Frontal cortex (tissue), 4 donors: Measurements from ENCODE around the gene CRYBB3. TPM values are rescaled to one million over a fixed set of nuclear protein-coding genes. Genes with fewer than 3 reads are reported as not detected.

Experiments
- DNase-seq, 2 donors: peaks; one replicate each; pipeline ENCODE4 v3.0.0; 2012; ENCODE audit warnings: low spot score in 2 of 2
- FAIRE-seq: peaks from 2 replicates; lab custom pipeline; 2012; peaks lifted over from hg19 to GRCh38; lab: Jason Lieb, UNC
- total RNA-seq: library from RNA; depleted of rRNA; stranded (reverse); fragments of >200 nt; gene quantifications from one replicate; pipeline ENCODE4 v1.2.3, GENCODE V29; 2014
- donor health status: control.
- donor health status: control.
- donor health status: control.

CRYBB3 gene
- not detected for total RNA-seq

GRCh38 chr22:25199731-25200520 lies at the start of gene CRYBB3:
Gene CRYBB3, plus strand, starts transcription at chr22:25199858. Its CDS starts 1,539 bp downstream, at chr22:25201397.
- DNase-seq: no peak
- no peak for FAIRE-seq

- FAIRE-seq: no peak
- DNase-seq: no peak
Measured at GRCh38 chr22:25153961-25154666, 45.5 kb upstream of the CRYBB3 start.

GRCh38 chr22:25154667-25154999 lies 45.0 kb upstream of the CRYBB3 start:
- DNase-seq (no peak), FAIRE-seq (no peak)

GRCh38 chr22:25156736-25157135 lies 42.9 kb upstream of the CRYBB3 start:
- FAIRE-seq: no peak
- DNase-seq: no peak

GRCh38 chr22:25159028-25159427 lies 40.6 kb upstream of the CRYBB3 start:
- DNase-seq (no peak), FAIRE-seq (no peak)

- FAIRE-seq: no peak
- DNase-seq: no peak
Measured at GRCh38 chr22:25160120-25160996, 39.3 kb upstream of the CRYBB3 start.

- no peak for DNase-seq
- no peak for FAIRE-seq
Measured at GRCh38 chr22:25161017-25161915, 38.4 kb upstream of the CRYBB3 start.

GRCh38 chr22:25161916-25162530 lies 37.6 kb upstream of the CRYBB3 start:
- DNase-seq: no peak
- no peak for FAIRE-seq

- FAIRE-seq (no peak), DNase-seq (no peak)
Measured at GRCh38 chr22:25162561-25162960, 37.1 kb upstream of the CRYBB3 start.

GRCh38 chr22:25165785-25166184 lies 33.9 kb upstream of the CRYBB3 start:
- FAIRE-seq (no peak), DNase-seq (no peak)

- no peak for FAIRE-seq
- DNase-seq: no peak
Measured at GRCh38 chr22:25166266-25167040, 33.2 kb upstream of the CRYBB3 start.

- FAIRE-seq (no peak), DNase-seq (no peak)
Measured at GRCh38 chr22:25167082-25167481, 32.6 kb upstream of the CRYBB3 start.

- FAIRE-seq (no peak), DNase-seq (no peak)
Measured at GRCh38 chr22:25167834-25168601, 31.6 kb upstream of the CRYBB3 start.

- FAIRE-seq: no peak
- no peak for DNase-seq
Measured at GRCh38 chr22:25169278-25170031, 30.2 kb upstream of the CRYBB3 start.

GRCh38 chr22:25170426-25170980 lies 29.2 kb upstream of the CRYBB3 start:
- FAIRE-seq (no peak), DNase-seq (no peak)

- no peak for DNase-seq
- no peak for FAIRE-seq
Measured at GRCh38 chr22:25172153-25172552, 27.5 kb upstream of the CRYBB3 start.
